GM12865 (cell line): ENCODE results near the gene GALNT2.

ENCODE experiments used
- DNase-seq: peaks from one replicate; pipeline ENCODE4 v3.0.0; 2010; ENCODE audit warnings: low read depth
- H3K4me3 ChIP-seq: 2 replicates; pipeline ENCODE4 v1.5.1; 2011; ENCODE audit warnings: mild to moderate bottlenecking, low read depth, low read length, control low read depth
- CTCF ChIP-seq: IDR thresholded peaks from 2 replicates; pipeline ENCODE4 v1.5.1; 2011; ENCODE audit warnings: low read length, control low read depth, low read depth, inconsistent platforms; ENCODE audit not compliant: insufficient read depth; ENCODE audit errors: missing control alignments

The GALNT2 gene

GRCh38 chr1:230179249-230179648 lies 112.2 kb downstream of the GALNT2 start:
- TF ChIP-seq CTCF: no peak
- no peak overlapping the region for H3K4me3 ChIP-seq
- DNase-seq: no peak

GRCh38 chr1:230185076-230186001 lies 118.3 kb downstream of the GALNT2 start:
- no peak for DNase-seq
- TF ChIP-seq CTCF: no peak
- no peak overlapping the region for H3K4me3 ChIP-seq

- H3K4me3 ChIP-seq: no peak overlapping the region
- no peak for TF ChIP-seq CTCF
- no peak for DNase-seq
Observed at GRCh38 chr1:230186003-230186863, 119.2 kb downstream of the GALNT2 start.

GRCh38 chr1:230186874-230187273 lies 119.8 kb downstream of the GALNT2 start:
- DNase-seq: no peak
- H3K4me3 ChIP-seq: no peak overlapping the region
- TF ChIP-seq CTCF: no peak

GRCh38 chr1:230187290-230187689 lies 120.3 kb downstream of the GALNT2 start:
- no peak for DNase-seq
- no peak for TF ChIP-seq CTCF
- H3K4me3 ChIP-seq: no peak overlapping the region

- DNase-seq: no peak
- no peak for TF ChIP-seq CTCF
- no peak overlapping the region for H3K4me3 ChIP-seq
Observed at GRCh38 chr1:230188826-230189225, 121.8 kb downstream of the GALNT2 start.
